K562 (cell line): ENCODE results near the gene IDUA.

Source experiments
- CTCF ChIP-seq, 3 experiments: IDR thresholded peaks in 2 of 3; conservative IDR thresholded peaks in 1 of 3; 2 replicates each; pipeline ENCODE4 v1.5.1; 2011 to 2012; ENCODE audit warnings: low read length in 3 of 3, mild to moderate bottlenecking in 3 of 3, control low read depth in 2 of 3, improper control_type of control experiment in 1 of 3, inconsistent platforms in 1 of 3, low read depth in 1 of 3, mixed read lengths in 1 of 3, moderate library complexity in 1 of 3; ENCODE audit not compliant: insufficient read depth in 2 of 3
- HCFC1 ChIP-seq: IDR thresholded peaks from 2 replicates; pipeline ENCODE4 v1.6.1; 2012; ENCODE audit warnings: low read depth, low read length, improper control_type of control experiment
- HNRNPUL1 ChIP-seq: fragments of 200-400 bp; formaldehyde crosslinking; IDR thresholded peaks from 2 replicates; pipeline ENCODE4 v1.6.1; 2017; ENCODE audit warnings: low read length
- MEF2A ChIP-seq: IDR thresholded peaks from 2 replicates; pipeline ENCODE4 v1.6.1; 2011; ENCODE audit warnings: low read depth, mild to moderate bottlenecking, low read length, moderate library complexity; ENCODE audit not compliant: control insufficient read depth
- MTA2 ChIP-seq: fragments of 450-650 bp; IDR thresholded peaks from 2 replicates; pipeline ENCODE4 v1.6.1; 2016; ENCODE audit warnings: low read depth
- PKNOX1 ChIP-seq: fragments of 450-650 bp; IDR thresholded peaks from 2 replicates; pipeline ENCODE4 v1.6.1; 2016
- PRMT5 ChIP-seq: sonication (generic); formaldehyde crosslinking; IDR thresholded peaks from 2 replicates; pipeline ENCODE4 v1.5.0; 2020; ENCODE audit warnings: missing genetic modification reagents
- RNF219 ChIP-seq: fragments of 250-450 bp; sonication (Bioruptor Pico); IDR thresholded peaks from 2 replicates; pipeline ENCODE4 v1.5.0; 2022; ENCODE audit warnings: mild to moderate bottlenecking
- TEAD1 ChIP-seq, 2 experiments: fragments of 450-650 bp in 1 of 2; sonication (generic) in 1 of 2; formaldehyde crosslinking; IDR thresholded peaks; 2 replicates each; pipeline versions ENCODE4 v1.4.0 to v1.8.0; 2020 to 2022; ENCODE audit warnings: mild to moderate bottlenecking in 2 of 2, missing genetic modification reagents in 1 of 2
- ZBTB2 ChIP-seq: fragments of 450-650 bp; IDR thresholded peaks from 2 replicates; pipeline ENCODE4 v1.6.1; 2016; ENCODE audit warnings: antibody characterized with exemption
- ZNF232 ChIP-seq: sonication (generic); formaldehyde crosslinking; IDR thresholded peaks from 2 replicates; pipeline ENCODE4 v1.8.0; 2022; ENCODE audit warnings: mild to moderate bottlenecking, missing genetic modification reagents

GRCh38 chr4:984336-985054 is 2.3 kb upstream of the IDUA start:
- TF ChIP-seq ZNF232 (no peak), CTCF (IDR thresholded peaks at IDR 0.05 in 2 of 3, conservative IDR thresholded peaks at IDR 0.05 in 1 of 3; ENCODE audit: insufficient read depth in 2 of 3, low read depth in 1 of 3, low read length in 3 of 3) (no peak), HNRNPUL1 (no peak), ZBTB2 (no peak), TEAD1 (CRISPR knock-in tag; IDR thresholded peaks at IDR 0.05) (no peak), PKNOX1 (no peak), PRMT5 (CRISPR knock-in tag) (no peak), MTA2 (no peak), MEF2A (no peak), HCFC1 (no peak), RNF219 (CRISPR knock-in tag) (no peak)
